ENCODE results near the gene EIF4H.
"Not testable (repeated sequence)": the region's sequence is repeated elsewhere in the genome, so short reads cannot be mapped to it uniquely, and the experiment has no call there.

- TF ChIP-seq CTCF (IDR thresholded peaks at IDR 0.05; ENCODE audit: insufficient read depth, low read depth, low read length); EZH2 (IDR thresholded peaks at IDR 0.05; ENCODE audit: insufficient read depth, low read length): not testable (repeated sequence)
These were observed 6.8 kb upstream of the EIF4H start for GRCh38 chr7:74167324-74167723.
